ENCODE measurements around the gene ASB5. TPM values are rescaled to one million over a fixed set of nuclear protein-coding genes. Genes with fewer than 3 reads are reported as not detected.

ASB5 gene
- total and polyA plus RNA-seq, 9 of the 15 experiments (the other 6 are each of a cell fraction or from before 2014, with no cell fraction given) = not detected

GRCh38 chr4:176207839-176208238 is 61.2 kb downstream of the ASB5 start (continued):
- no peak for TF ChIP-seq PHF21A (IDR thresholded peaks at IDR 0.05; ENCODE audit: borderline replicate concordance, low read depth)

GRCh38 chr4:176205299-176205698 is 63.7 kb downstream of the ASB5 start:
- Histone ChIP-seq H3K9me1 (ENCODE audit: control insufficient read depth, insufficient read depth, low read length) (no peaks in the 10 kb centered on the region), H3K9me3 (replicated peaks; ENCODE audit: control insufficient read depth, insufficient read depth, low read depth, low read length) (no peaks in the 10 kb centered on the region), H3K79me2 (ENCODE audit: control insufficient read depth, insufficient read depth, low read length) (no peaks in the 10 kb centered on the region), H2AFZ (ENCODE audit: low read depth, low read length) (no peak overlapping the region), H3K9ac (ENCODE audit: insufficient read depth in 1 of 2, low read depth in 2 of 2, low read length in 2 of 2) (no peak overlapping the region), H3K27ac (ENCODE audit: extremely low read depth, low read depth, low read length) (no peak overlapping the region), H3K27me3 (ENCODE audit: control insufficient read depth in 2 of 2, insufficient read depth in 2 of 2, low read length in 2 of 2) (peaks cover 0 to 11% of the 10 kb centered on the region in 2 experiments; a peak in 2 of 5 replicates), H3K36me3 (ENCODE audit: control insufficient read depth, insufficient read depth, low read length) (no peaks in the 10 kb centered on the region), H4K20me1 (replicated peaks; ENCODE audit: control insufficient read depth, insufficient read depth, low read length) (0 out of 2 replicates have a peak, but pooled peaks cover 2% of the 10 kb centered on the region), H3K4me2 (ENCODE audit: insufficient read depth, low read length) (no peak overlapping the region), H3K4me1 (replicated peaks in 1 of 2; ENCODE audit: control insufficient read depth in 2 of 2, insufficient read depth in 2 of 2, low read length in 2 of 2) (no peaks in the 10 kb centered on the region), H3K4me3 (no peak overlapping the region)
- in situ Hi-C loops (cut with MboI) (no loop called here), intact Hi-C loops (cut with micrococcal nuclease) (no loop called here)
- no TSS peak for BruUV-seq (replicated peaks)
- FAIRE-seq = no peak
- POLR2A ChIA-PET = no interaction called here
- 0% methylated on average over 4 of the region's 4 CpGs for WGBS (ENCODE audit: insufficient coverage, low coverage, missing lambda C conversion rate)
- CTCF ChIA-PET (ENCODE audit: low intra/inter-chr PET ratio) = no interaction called here
- no peak for TF ChIP-seq TAF9B (IDR thresholded peaks at IDR 0.05; ENCODE audit: partially characterized antibody)
- TF ChIP-seq FUS (optimal IDR thresholded peaks at IDR 0.05; ENCODE audit: low read depth, low read length) = no peak
- TF ChIP-seq MTA2 (IDR thresholded peaks at IDR 0.05; ENCODE audit: low read depth) = no peak
- TF ChIP-seq ZNF79 (CRISPR knock-in tag; IDR thresholded peaks at IDR 0.05; ENCODE audit: low read depth) = no peak
- TF ChIP-seq MTA1 (IDR thresholded peaks at IDR 0.05; ENCODE audit: borderline replicate concordance) = no peak
- TF ChIP-seq RBM22 (IDR thresholded peaks at IDR 0.05; ENCODE audit: low read depth, low read length, poor library complexity, severe bottlenecking) = no peak
- no peak for TF ChIP-seq HDAC8 (tag; IDR thresholded peaks at IDR 0.05)
- no peak for TF ChIP-seq NONO (IDR thresholded peaks at IDR 0.05; ENCODE audit: low read depth in 2 of 2, low read length in 1 of 2)
- TF ChIP-seq MEF2D (tag; conservative IDR thresholded peaks at IDR 0.05; ENCODE audit: low read depth) = no peak
- TF ChIP-seq ZFX (CRISPR knock-in tag; IDR thresholded peaks at IDR 0.05) = no peak
- TF ChIP-seq ZNF707 (CRISPR knock-in tag; conservative IDR thresholded peaks at IDR 0.05) = no peak
- TF ChIP-seq SMAD1 (IDR thresholded peaks at IDR 0.05; ENCODE audit: low read depth, low read length, partially characterized antibody) = no peak
- TF ChIP-seq PYGO2 (tag; IDR thresholded peaks at IDR 0.05) = no peak
- TF ChIP-seq MXI1 (IDR thresholded peaks at IDR 0.05; ENCODE audit: low read depth, low read length) = no peak
- no peak for TF ChIP-seq PHF20 (IDR thresholded peaks at IDR 0.05; ENCODE audit: partially characterized antibody)
- no peak for TF ChIP-seq ZKSCAN1 (IDR thresholded peaks at IDR 0.05; ENCODE audit: low read depth, low read length)
- TF ChIP-seq KAT8 (IDR thresholded peaks at IDR 0.05; ENCODE audit: low read depth) = no peak
- no peak for TF ChIP-seq CHD1 (IDR thresholded peaks at IDR 0.05; ENCODE audit: low read length)
- TF ChIP-seq ZNF583 (CRISPR knock-in tag; IDR thresholded peaks at IDR 0.05) = no peak
- no peak for ATAC-seq
- no peak for DNase-seq (ENCODE audit: extremely low read depth in 1 of 4, low spot score in 3 of 4)
